Thoracic aorta (tissue), 2 donors: ENCODE measurements around the gene SLC25A6. TPM values are rescaled to one million over a fixed set of nuclear protein-coding genes. Genes with fewer than 3 reads are reported as not detected.

Experiments
- ATAC-seq: fragments of 150-250 bp; one replicate; pipeline ENCODE4 v1.8.0; 2017; ENCODE audit warnings: low read depth; ENCODE audit not compliant: insufficient number of reproducible peaks, low FRiP score
- DNase-seq: peaks from one replicate; pipeline ENCODE4 v3.0.0-alpha.2; 2020; ENCODE audit warnings: low spot score
- H3K27ac ChIP-seq, 2 donors: fragments of 200-600 bp; sonication (generic); 1 replicate in 1 of 2; 2 replicates in 1 of 2; pipeline ENCODE4 v1.5.1; 2016; ENCODE audit warnings: mild to moderate bottlenecking in 2 of 2, moderate library complexity in 2 of 2
- H3K27me3 ChIP-seq: fragments of 200-600 bp; sonication (generic); replicated peaks from 2 replicates; pipeline ENCODE4 v1.6.0; 2016; ENCODE audit warnings: mild to moderate bottlenecking; ENCODE audit not compliant: insufficient read depth
- H3K36me3 ChIP-seq: fragments of 200-600 bp; sonication (generic); one replicate; pipeline ENCODE4 v1.5.1; 2016
- H3K4me1 ChIP-seq, 2 donors: fragments of 200-600 bp; sonication (generic); 1 replicate in 1 of 2; 2 replicates in 1 of 2; pipeline versions ENCODE4 v1.5.1 to v1.6.0; 2016; ENCODE audit warnings: low read depth in 2 of 2, mild to moderate bottlenecking in 1 of 2; ENCODE audit not compliant: control insufficient read depth in 1 of 2
- H3K4me3 ChIP-seq: fragments of 200-600 bp; sonication (generic); 2 replicates; pipeline ENCODE4 v1.5.1; 2016; ENCODE audit warnings: mild to moderate bottlenecking
- H3K9me3 ChIP-seq: fragments of 200-600 bp; sonication (generic); 2 replicates; pipeline ENCODE4 v1.5.1; 2016
- total RNA-seq, 2 donors: library from RNA; depleted of rRNA; stranded (reverse); fragments of >200 nt; gene quantifications; one replicate each; pipeline versions ENCODE4 v1.1.0 to v1.2.3, GENCODE V29; 2016
- TF ChIP-seq, protein P1 (sequence below): fragments of 200-600 bp; sonication (generic); IDR thresholded peaks from one replicate; pipeline ENCODE4 v1.5.1; 2019; ENCODE audit warnings: antibody characterized with exemption

Gene SLC25A6
- total RNA-seq, 2 donors from 2014 or later: 172 to 211 TPM

GRCh38 chrX:1389181-1389992, 2.5 kb downstream of the SLC25A6 start:
- Histone ChIP-seq H3K27ac (no peak overlapping the region), H3K9me3 (no peaks in the 10 kb centered on the region), H3K4me1 (peaks cover 17 to 32% of the 10 kb centered on the region in 2 donors), H3K27me3 (no peaks in the 10 kb centered on the region), H3K36me3 (peaks cover 56% of the 10 kb centered on the region), H3K4me3 (no peak overlapping the region)
- TF ChIP-seq, protein P1, sequence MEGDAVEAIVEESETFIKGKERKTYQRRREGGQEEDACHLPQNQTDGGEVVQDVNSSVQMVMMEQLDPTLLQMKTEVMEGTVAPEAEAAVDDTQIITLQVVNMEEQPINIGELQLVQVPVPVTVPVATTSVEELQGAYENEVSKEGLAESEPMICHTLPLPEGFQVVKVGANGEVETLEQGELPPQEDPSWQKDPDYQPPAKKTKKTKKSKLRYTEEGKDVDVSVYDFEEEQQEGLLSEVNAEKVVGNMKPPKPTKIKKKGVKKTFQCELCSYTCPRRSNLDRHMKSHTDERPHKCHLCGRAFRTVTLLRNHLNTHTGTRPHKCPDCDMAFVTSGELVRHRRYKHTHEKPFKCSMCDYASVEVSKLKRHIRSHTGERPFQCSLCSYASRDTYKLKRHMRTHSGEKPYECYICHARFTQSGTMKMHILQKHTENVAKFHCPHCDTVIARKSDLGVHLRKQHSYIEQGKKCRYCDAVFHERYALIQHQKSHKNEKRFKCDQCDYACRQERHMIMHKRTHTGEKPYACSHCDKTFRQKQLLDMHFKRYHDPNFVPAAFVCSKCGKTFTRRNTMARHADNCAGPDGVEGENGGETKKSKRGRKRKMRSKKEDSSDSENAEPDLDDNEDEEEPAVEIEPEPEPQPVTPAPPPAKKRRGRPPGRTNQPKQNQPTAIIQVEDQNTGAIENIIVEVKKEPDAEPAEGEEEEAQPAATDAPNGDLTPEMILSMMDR: no peak
- DNase-seq (no peak), ATAC-seq (no peak)

DNA sequence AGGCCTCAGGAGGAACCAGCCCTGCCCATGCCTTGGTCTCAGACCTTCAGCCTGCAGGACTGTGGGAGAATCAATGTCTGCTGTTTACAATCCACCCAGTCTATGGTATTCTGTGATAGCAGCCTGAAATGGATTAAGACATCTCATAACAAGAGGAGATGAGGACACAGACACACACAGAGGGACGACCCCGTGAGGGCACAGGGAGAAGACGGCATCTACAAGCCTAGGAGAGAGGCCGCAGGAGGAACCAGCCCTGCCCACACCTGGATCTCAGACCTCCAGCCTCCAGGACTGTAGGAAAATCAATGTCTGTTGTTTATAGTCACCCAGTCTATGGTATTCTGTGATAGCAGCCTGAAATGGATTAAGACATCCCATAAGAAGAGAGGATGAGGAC, 3.3 kb downstream of the SLC25A6 start:
- Histone ChIP-seq H3K4me3 (no peak overlapping the region), H3K9me3 (no peaks in the 10 kb centered on the region), H3K27me3 (no peaks in the 10 kb centered on the region), H3K27ac (no peak overlapping the region), H3K36me3 (peaks cover 56% of the 10 kb centered on the region), H3K4me1 (peaks cover 17 to 26% of the 10 kb centered on the region in 2 donors)
- no peak for DNase-seq
- ATAC-seq: no peak
- TF ChIP-seq, protein P1: no peak

GRCh38 chrX:1387141-1387776, 4.7 kb downstream of the SLC25A6 start:
- ATAC-seq: no peak
- Histone ChIP-seq H3K27ac (no peak overlapping the region), H3K4me1 (peaks cover 17 to 21% of the 10 kb centered on the region in 2 donors), H3K36me3 (peaks cover 56% of the 10 kb centered on the region), H3K27me3 (no peaks in the 10 kb centered on the region), H3K9me3 (no peaks in the 10 kb centered on the region), H3K4me3 (no peak overlapping the region)
- no peak for DNase-seq
- TF ChIP-seq, protein P1: no peak

GRCh38 chrX:1386338-1387127, 5.4 kb downstream of the SLC25A6 start:
- no peaks in the 10 kb centered on the region for H3K27me3 ChIP-seq
- TF ChIP-seq, protein P1: no peak
- peaks cover 17 to 21% of the 10 kb centered on the region in 2 donors for H3K4me1 ChIP-seq
- no peak overlapping the region for H3K4me3 ChIP-seq
- no peaks in the 10 kb centered on the region for H3K9me3 ChIP-seq
- H3K27ac ChIP-seq: no peak overlapping the region
- peaks cover 56% of the 10 kb centered on the region for H3K36me3 ChIP-seq
- DNase-seq (no peak), ATAC-seq (no peak)
